NT2/D1 (cell line): Measurements from ENCODE around the gene KDM8.
A peak's percentile ranks its signal among the peaks of the same experiment; 100 is the strongest.
"Not testable (repeated sequence)": the region's sequence is repeated elsewhere in the genome, so short reads cannot be mapped to it uniquely, and the experiment has no call there.

Experiments
- DNase-seq: peaks from one replicate; pipeline ENCODE4 v3.0.0-alpha.2; 2011; ENCODE audit warnings: low read depth, low spot score
- H3K27me3 ChIP-seq: 2 replicates; pipeline ENCODE4 v1.6.0; 2011; ENCODE audit warnings: mild to moderate bottlenecking; ENCODE audit not compliant: insufficient read length, insufficient read depth
- H3K36me3 ChIP-seq: 2 replicates; pipeline ENCODE4 v1.6.1; 2011; ENCODE audit warnings: mild to moderate bottlenecking, low read length, mixed read lengths; ENCODE audit not compliant: insufficient read depth, insufficient read length
- H3K4me1 ChIP-seq: 2 replicates; pipeline ENCODE4 v1.5.1; 2011; ENCODE audit not compliant: insufficient read depth, insufficient read length
- H3K4me3 ChIP-seq: 2 replicates; pipeline ENCODE4 v1.5.1; 2011; ENCODE audit warnings: low read depth; ENCODE audit not compliant: insufficient read length
- H3K9ac ChIP-seq: 2 replicates; pipeline ENCODE4 v1.6.0; 2011; ENCODE audit warnings: low read depth; ENCODE audit not compliant: insufficient read length
- H3K9me3 ChIP-seq: 2 replicates; pipeline ENCODE4 v1.5.1; 2011; ENCODE audit warnings: mild to moderate bottlenecking, low read length; ENCODE audit not compliant: insufficient read depth
- SUZ12 ChIP-seq: IDR thresholded peaks from 2 replicates; pipeline ENCODE4 v1.6.1; 2011; ENCODE audit not compliant: insufficient read length, insufficient read depth; ENCODE audit errors: extremely low read depth
- YY1 ChIP-seq: IDR thresholded peaks from 2 replicates; pipeline ENCODE4 v1.6.1; 2011; ENCODE audit not compliant: insufficient read length, insufficient read depth
- ZNF274 ChIP-seq: IDR thresholded peaks from 2 replicates; pipeline ENCODE4 v1.6.1; 2011; ENCODE audit warnings: mild to moderate bottlenecking, low read depth, low read length

Gene KDM8

DNA sequence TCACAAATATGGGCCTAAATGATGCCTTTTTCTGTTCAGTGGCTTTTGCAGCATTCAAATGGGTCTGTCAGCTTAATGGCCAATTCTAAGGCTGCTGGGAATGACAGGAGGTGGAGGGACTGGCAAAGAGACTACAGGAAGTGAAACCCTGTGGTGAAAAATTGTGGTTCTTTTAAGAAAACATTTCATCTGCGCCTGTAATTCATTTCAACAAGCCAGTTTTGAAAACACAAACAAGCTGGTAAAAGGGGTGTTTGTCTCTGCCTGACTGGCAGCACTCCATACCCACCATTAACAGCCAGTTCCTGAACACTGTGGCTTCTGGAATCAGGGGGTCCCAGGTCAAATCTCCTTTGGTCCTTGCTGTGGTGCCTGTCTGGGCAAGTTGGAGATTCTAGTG is 3.6 kb upstream of the KDM8 start:
- DNase-seq: no peak

DNA sequence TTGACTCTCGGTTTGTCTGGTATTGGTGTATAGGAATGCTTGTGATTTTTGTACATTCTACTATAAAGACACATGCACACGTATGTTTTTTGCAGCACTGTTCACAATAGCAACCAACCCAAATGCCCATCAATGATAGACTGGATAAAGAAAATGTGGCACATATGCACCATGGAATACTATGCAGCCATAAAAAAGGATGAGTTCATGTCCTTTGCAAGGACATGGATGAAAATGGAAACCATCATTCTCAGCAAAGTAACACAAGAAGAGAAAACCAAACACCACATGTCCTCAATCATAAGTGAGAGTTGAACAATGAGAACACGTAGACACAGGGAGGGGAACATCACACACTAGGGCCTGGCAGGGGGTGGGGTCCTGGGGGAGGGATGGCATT is 2.4 kb upstream of the KDM8 start:
- H3K9ac ChIP-seq, DNase-seq, H3K4me1 ChIP-seq: not testable (repeated sequence)

More for the DNA sequence above, 3.6 kb upstream of the KDM8 start:
- Histone ChIP-seq H3K27me3 (no peaks in the 10 kb centered on the region), H3K4me3 (no peak overlapping the region), H3K9ac (no peak overlapping the region), H3K4me1 (no peaks in the 10 kb centered on the region), H3K36me3 (no peaks in the 10 kb centered on the region), H3K9me3 (peaks cover 4% of the 10 kb centered on the region; the same call in 1 of the 2 replicates)
- no peak for TF ChIP-seq ZNF274
- no peak for TF ChIP-seq SUZ12
- TF ChIP-seq YY1: no peak

DNA sequence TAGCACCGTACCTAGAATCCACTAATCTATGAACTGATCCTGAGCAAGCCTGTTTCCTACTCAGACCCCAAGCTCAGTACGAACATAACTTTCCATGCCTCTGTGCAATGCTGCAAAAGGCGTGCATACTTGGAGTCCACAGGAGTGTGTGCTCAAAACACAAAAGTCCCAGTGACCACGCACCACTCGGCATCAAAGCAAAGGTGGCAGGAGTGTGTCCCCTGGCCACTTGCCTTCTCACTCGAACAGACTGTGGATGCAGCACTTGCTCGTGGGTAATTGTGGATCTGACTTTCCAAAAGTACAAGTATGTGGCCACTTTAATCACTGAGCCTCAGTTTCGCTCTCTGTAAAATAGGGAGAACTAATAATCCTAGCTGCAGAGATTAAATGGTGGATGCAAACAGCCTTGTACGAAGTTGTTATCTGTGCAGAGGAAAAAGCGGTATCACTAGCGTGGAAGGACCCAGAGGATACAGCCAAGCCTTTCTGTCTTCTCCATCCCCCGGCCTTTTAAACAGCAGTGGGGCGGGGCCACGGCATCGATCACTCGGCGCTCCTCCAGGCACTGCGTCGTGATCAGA is 311 bp upstream of the KDM8 start:
- Histone ChIP-seq H3K4me3 (peak overlapping the region; percentile 72), H3K36me3 (peaks cover 10% of the 10 kb centered on the region), H3K4me1 (no peaks in the 10 kb centered on the region), H3K9ac (peak overlapping the region; percentile 95), H3K27me3 (no peaks in the 10 kb centered on the region), H3K9me3 (no peaks in the 10 kb centered on the region)
- peak; percentile 82 for DNase-seq
- no peak for TF ChIP-seq ZNF274
- TF ChIP-seq SUZ12: no peak
- no peak for TF ChIP-seq YY1

More for the DNA sequence above, 2.4 kb upstream of the KDM8 start:
- H3K36me3 ChIP-seq, H3K27me3 ChIP-seq, H3K9me3 ChIP-seq, H3K4me3 ChIP-seq: not testable (repeated sequence)

DNA sequence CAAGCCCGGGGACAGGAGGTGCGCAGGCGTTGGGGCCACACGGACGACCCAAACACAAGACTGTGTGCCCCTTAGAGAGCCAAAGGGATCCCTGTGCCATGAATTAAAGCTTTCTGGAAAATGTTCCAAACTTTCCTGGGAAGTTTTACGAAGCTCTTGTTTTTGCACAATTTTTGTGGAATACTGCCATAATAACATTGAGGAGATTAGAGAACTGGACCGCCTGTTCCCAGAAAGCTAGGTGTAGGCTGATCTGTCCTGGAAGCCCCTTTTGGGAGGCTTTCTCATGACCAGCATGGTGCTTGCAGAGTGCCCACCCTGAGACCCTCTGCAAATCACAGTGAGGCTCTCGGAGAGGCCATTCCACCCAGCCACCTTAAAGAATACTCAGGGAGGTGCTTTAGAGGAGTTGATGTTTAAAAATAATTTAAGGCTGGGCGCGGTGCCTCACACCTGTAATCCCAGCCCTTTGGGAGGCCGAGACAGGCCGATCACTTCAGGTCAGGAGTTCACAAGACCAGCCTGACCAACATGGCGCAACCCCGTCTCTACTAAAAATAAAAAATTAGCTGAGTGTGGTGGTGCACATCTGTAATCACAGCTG is 1.1 kb downstream of the KDM8 start:
- Histone ChIP-seq H3K4me1 (no peaks in the 10 kb centered on the region), H3K36me3 (peaks cover 17% of the 10 kb centered on the region), H3K9ac (peak overlapping the region; percentile 95), H3K9me3 (no peaks in the 10 kb centered on the region), H3K27me3 (no peaks in the 10 kb centered on the region), H3K4me3 (peak overlapping the region; percentile 72)
- no peak for DNase-seq
- TF ChIP-seq SUZ12: no peak
- no peak for TF ChIP-seq YY1
- TF ChIP-seq ZNF274: no peak

DNA sequence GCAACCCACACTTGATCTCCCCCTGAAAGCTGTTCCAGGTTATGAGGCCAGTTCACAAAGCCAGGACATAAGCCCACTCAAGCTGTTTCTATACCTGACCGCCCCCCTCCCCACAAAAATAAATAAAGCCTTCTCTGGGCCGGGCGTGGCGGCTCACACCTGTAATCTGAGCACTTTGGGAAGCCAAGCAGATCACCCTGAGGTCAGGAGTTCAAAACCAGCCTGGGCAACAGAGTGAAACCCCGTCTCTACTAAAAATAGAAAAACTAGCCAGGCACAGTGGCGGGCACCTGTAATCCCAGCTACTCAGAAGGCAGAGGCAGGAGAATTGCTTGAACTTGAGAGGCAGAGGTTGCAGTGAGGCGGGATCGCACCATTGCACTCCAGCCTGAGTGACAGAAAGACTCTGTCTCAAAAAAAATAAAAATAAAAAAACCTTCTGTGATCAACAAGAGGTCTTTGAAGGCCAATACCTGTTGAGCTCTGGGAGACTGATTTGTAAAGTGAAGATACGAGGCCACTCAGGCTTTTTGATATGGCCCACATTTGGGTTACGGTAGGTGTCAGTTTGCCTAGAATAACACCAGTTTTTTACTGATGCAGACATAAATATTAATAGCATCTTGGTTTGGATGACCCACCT is 2.2 kb downstream of the KDM8 start:
- no peak overlapping the region for H3K4me3 ChIP-seq
- no peak overlapping the region for H3K9ac ChIP-seq

DNA sequence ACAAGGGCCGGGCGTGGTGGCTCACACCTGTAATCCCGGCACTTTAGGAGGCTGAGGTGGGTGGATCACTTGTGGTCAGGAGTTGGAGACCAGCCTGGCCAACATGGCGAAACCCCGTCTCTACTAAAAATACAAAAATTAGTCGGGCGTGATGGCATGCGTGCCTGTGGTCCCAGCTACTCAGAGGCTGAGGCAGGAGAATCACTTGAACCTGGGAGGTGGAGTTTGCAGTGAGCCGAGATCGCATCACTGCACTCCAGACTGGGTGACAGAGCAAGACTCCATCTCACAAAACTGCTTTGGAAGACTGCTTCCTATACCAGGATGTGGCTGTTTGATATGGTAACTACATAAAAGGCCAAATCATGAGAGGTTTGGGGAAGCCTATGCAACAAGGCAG is 3.8 kb downstream of the KDM8 start:
- H3K9me3 ChIP-seq, H3K27me3 ChIP-seq, H3K9ac ChIP-seq, H3K4me3 ChIP-seq, H3K4me1 ChIP-seq, DNase-seq: not testable (repeated sequence)
- peaks cover 37% of the 10 kb centered on the region for H3K36me3 ChIP-seq

More for the DNA sequence above, 2.2 kb downstream of the KDM8 start:
- Histone ChIP-seq H3K27me3 (no peaks in the 10 kb centered on the region), H3K36me3 (peaks cover 24% of the 10 kb centered on the region), H3K9me3 (no peaks in the 10 kb centered on the region), H3K4me1 (no peaks in the 10 kb centered on the region)
- no peak for TF ChIP-seq YY1
- TF ChIP-seq SUZ12: no peak
- TF ChIP-seq ZNF274: no peak
- no peak for DNase-seq

DNA sequence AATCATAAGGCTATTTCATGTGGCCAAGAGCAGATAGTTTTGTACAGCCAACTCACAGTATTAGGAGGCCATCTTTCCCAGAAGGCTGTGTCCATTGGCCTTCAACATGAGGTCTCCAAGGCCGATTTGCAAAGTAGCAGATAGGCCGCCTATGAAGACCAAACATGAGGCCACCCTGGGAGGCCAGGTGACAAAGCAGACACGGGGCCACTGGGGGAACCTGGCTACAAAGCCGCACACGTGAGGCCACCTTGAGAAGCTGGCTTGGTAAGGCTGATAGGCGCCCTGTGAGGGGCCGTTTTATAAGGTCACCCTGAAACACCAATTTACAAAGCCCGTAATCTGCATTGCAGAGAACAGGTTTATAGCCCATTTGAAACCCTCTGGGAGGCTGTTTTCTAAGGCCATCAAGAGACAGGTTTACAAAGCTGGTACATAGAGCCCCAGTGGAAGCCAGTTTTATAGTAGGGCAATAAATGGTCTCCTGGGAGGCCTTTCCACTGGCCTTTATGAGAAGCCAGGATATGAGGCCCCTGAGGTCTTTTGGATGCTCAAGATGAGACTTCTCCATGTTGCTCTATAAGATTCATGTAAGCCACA is 4.9 kb downstream of the KDM8 start:
- Histone ChIP-seq H3K4me1 (no peaks in the 10 kb centered on the region), H3K27me3 (no peaks in the 10 kb centered on the region), H3K9me3 (no peaks in the 10 kb centered on the region), H3K36me3 (peaks cover 44% of the 10 kb centered on the region), H3K9ac (no peak overlapping the region), H3K4me3 (no peak overlapping the region)
- TF ChIP-seq YY1 (no peak), SUZ12 (no peak), ZNF274 (no peak)
- DNase-seq: no peak
